Esophagus muscularis mucosa (tissue), 3 donors: Measurements from ENCODE around the gene MMP15.

ENCODE experiments used
- POLR2A ChIP-seq: fragments of 450-650 bp; IDR thresholded peaks from one replicate; pipeline ENCODE4 v1.6.1; 2017; ENCODE audit warnings: antibody characterized with exemption, moderate library complexity, mild to moderate bottlenecking, low read depth
- POLR2AphosphoS5 ChIP-seq, 2 donors: sonication (generic); formaldehyde crosslinking; IDR thresholded peaks; one replicate each; pipeline ENCODE4 v1.6.1; 2017; ENCODE audit warnings: antibody characterized with exemption in 2 of 2
- TF ChIP-seq, protein P1 (sequence below), 3 experiments: fragments of 200-600 bp in 2 of 3; fragments of 450-650 bp in 1 of 3; sonication (generic) in 2 of 3; IDR thresholded peaks; one replicate each; pipeline ENCODE4 v1.5.1; 2017 to 2019; ENCODE audit warnings: antibody characterized with exemption in 3 of 3, mild to moderate bottlenecking in 2 of 3, moderate library complexity in 1 of 3

DNA sequence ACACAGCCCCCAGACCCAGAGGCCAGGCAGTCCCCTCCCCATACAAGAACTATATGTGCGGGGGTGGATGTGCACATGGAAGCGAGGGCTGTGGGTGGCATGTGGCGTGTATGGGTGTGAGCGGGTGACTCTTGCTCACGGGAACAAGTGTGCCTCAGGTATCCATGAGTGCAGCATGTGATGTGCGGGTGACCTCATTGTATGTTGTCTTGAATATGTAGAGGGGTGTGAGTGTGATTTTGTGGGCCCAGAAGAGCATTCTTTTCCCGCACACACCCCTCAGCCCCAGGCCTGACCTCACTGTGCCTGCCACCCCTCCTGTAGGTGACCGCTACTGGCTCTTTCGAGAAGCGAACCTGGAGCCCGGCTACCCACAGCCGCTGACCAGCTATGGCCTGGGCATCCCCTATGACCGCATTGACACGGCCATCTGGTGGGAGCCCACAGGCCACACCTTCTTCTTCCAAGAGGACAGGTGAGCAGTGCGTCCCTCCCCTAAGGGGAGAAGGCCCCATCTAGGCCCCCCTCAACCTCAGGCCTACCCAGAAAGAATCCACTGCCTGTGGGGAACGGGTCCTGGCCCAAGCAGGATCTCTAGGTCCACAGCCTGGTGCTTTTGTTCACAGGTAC is 17.4 kb downstream of the MMP15 start:
- no peak for TF ChIP-seq POLR2AphosphoS5 (IDR thresholded peaks at IDR 0.05)
- TF ChIP-seq, protein P1, sequence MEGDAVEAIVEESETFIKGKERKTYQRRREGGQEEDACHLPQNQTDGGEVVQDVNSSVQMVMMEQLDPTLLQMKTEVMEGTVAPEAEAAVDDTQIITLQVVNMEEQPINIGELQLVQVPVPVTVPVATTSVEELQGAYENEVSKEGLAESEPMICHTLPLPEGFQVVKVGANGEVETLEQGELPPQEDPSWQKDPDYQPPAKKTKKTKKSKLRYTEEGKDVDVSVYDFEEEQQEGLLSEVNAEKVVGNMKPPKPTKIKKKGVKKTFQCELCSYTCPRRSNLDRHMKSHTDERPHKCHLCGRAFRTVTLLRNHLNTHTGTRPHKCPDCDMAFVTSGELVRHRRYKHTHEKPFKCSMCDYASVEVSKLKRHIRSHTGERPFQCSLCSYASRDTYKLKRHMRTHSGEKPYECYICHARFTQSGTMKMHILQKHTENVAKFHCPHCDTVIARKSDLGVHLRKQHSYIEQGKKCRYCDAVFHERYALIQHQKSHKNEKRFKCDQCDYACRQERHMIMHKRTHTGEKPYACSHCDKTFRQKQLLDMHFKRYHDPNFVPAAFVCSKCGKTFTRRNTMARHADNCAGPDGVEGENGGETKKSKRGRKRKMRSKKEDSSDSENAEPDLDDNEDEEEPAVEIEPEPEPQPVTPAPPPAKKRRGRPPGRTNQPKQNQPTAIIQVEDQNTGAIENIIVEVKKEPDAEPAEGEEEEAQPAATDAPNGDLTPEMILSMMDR (IDR thresholded peaks at IDR 0.05), result no peak
- TF ChIP-seq POLR2A, result no peak
